DND-41 (cell line): ENCODE measurements around the gene ASPG.

ENCODE experiments used
- ATAC-seq: fragments of 200-7000 bp; cut with Tn5 transposase; 3 replicates; pipeline ENCODE4 v1.9.1; 2021; ENCODE audit warnings: low read depth; ENCODE audit not compliant: insufficient read depth
- DNase-seq: peaks from one replicate; pipeline ENCODE4 v3.0.0-alpha.2; 2020
- H2AFZ ChIP-seq: 2 replicates; pipeline ENCODE4 v1.6.0; 2012; ENCODE audit warnings: low read depth, low read length
- H3K27ac ChIP-seq: 2 replicates; pipeline ENCODE4 v1.5.1; 2012; ENCODE audit warnings: low read length, inconsistent platforms
- H3K27me3 ChIP-seq: fragments of 200-600 bp; sonication (generic); 2 replicates; pipeline ENCODE4 v1.6.0; 2012; ENCODE audit warnings: low read length, mild to moderate bottlenecking, inconsistent platforms; ENCODE audit not compliant: insufficient read depth, poor library complexity
- H3K36me3 ChIP-seq: 2 replicates; pipeline ENCODE4 v1.5.1; 2012; ENCODE audit warnings: low read length, inconsistent platforms; ENCODE audit not compliant: insufficient read depth
- H3K4me1 ChIP-seq: 2 replicates; pipeline ENCODE4 v1.5.1; 2012; ENCODE audit warnings: mild to moderate bottlenecking, low read length; ENCODE audit not compliant: insufficient read depth
- H3K4me2 ChIP-seq: 2 replicates; pipeline ENCODE4 v1.6.0; 2012; ENCODE audit warnings: mild to moderate bottlenecking, moderate library complexity, low read length, inconsistent platforms; ENCODE audit not compliant: insufficient read depth
- H3K4me3 ChIP-seq, 2 experiments: fragments of 200-600 bp in 1 of 2; shearing (Covaris generic) in 1 of 2; 2 replicates each; pipeline ENCODE4 v1.5.1; 2012 to 2016; ENCODE audit warnings: inconsistent platforms in 2 of 2, low read length in 2 of 2, mild to moderate bottlenecking in 2 of 2, low read depth in 1 of 2, moderate library complexity in 1 of 2
- H3K79me2 ChIP-seq: 2 replicates; pipeline ENCODE4 v1.6.0; 2012; ENCODE audit warnings: low read length, inconsistent platforms; ENCODE audit not compliant: insufficient read depth
- H3K9ac ChIP-seq: 2 replicates; pipeline ENCODE4 v1.6.0; 2012; ENCODE audit warnings: low read depth, mild to moderate bottlenecking, inconsistent platforms, low read length, moderate library complexity
- H3K9me3 ChIP-seq: 2 replicates; pipeline ENCODE4 v1.5.1; 2012; ENCODE audit warnings: low read length, moderate library complexity, mild to moderate bottlenecking, inconsistent platforms; ENCODE audit not compliant: insufficient read depth, severe bottlenecking
- H4K20me1 ChIP-seq: 2 replicates; pipeline ENCODE4 v1.6.0; 2012; ENCODE audit warnings: low read length; ENCODE audit not compliant: insufficient read depth
- CTCF ChIP-seq: IDR thresholded peaks from 2 replicates; pipeline ENCODE4 v1.5.1; 2012; ENCODE audit warnings: borderline replicate concordance, low read length, moderate library complexity, mild to moderate bottlenecking; ENCODE audit not compliant: poor library complexity, severe bottlenecking; ENCODE audit errors: extremely low read depth
- EZH2 ChIP-seq: IDR thresholded peaks from 3 replicates; pipeline ENCODE4 v1.6.1; 2012; ENCODE audit warnings: borderline replicate concordance, low read depth, mild to moderate bottlenecking, moderate library complexity, low read length, inconsistent platforms; ENCODE audit not compliant: severe bottlenecking

ASPG gene

GRCh38 chr14:104164512-104164911 is 79.0 kb downstream of the ASPG start:
- H3K27ac ChIP-seq, result no peak overlapping the region
- H3K79me2 ChIP-seq, result no peaks in the 10 kb centered on the region
- no peak overlapping the region for H3K9ac ChIP-seq
- H2AFZ ChIP-seq, result no peak overlapping the region
- no peaks in the 10 kb centered on the region for H3K27me3 ChIP-seq
- H3K36me3 ChIP-seq, result no peaks in the 10 kb centered on the region
- H3K4me2 ChIP-seq, result no peak overlapping the region
- no peak for DNase-seq
- H3K4me3 ChIP-seq, result no peak overlapping the region
- H4K20me1 ChIP-seq, result peaks cover 6% of the 10 kb centered on the region; the same call in 1 of the 2 replicates
- no peaks in the 10 kb centered on the region for H3K4me1 ChIP-seq
- no peaks in the 10 kb centered on the region for H3K9me3 ChIP-seq
- ATAC-seq, result no peak
- TF ChIP-seq EZH2 (no peak), CTCF (no peak)
